AG10803 (cell line): ENCODE measurements around the gene TMCO4.
A peak's percentile ranks its signal among the peaks of the same experiment; 100 is the strongest.
"Not testable (repeated sequence)": the region's sequence is repeated elsewhere in the genome, so short reads cannot be mapped to it uniquely, and the experiment has no call there.

Source experiments
- DNase-seq: peaks from one replicate; pipeline ENCODE4 v3.0.0; 2010; ENCODE audit warnings: low read depth
- H3K4me3 ChIP-seq: 2 replicates; pipeline ENCODE4 v1.5.1; 2011; ENCODE audit warnings: mild to moderate bottlenecking, low read length, control low read depth
- TF ChIP-seq, protein P1 (sequence below): conservative IDR thresholded peaks from 2 replicates; pipeline ENCODE4 v1.5.1; 2011; ENCODE audit warnings: mild to moderate bottlenecking, low read length, control low read depth, inconsistent platforms

TMCO4 gene

DNA sequence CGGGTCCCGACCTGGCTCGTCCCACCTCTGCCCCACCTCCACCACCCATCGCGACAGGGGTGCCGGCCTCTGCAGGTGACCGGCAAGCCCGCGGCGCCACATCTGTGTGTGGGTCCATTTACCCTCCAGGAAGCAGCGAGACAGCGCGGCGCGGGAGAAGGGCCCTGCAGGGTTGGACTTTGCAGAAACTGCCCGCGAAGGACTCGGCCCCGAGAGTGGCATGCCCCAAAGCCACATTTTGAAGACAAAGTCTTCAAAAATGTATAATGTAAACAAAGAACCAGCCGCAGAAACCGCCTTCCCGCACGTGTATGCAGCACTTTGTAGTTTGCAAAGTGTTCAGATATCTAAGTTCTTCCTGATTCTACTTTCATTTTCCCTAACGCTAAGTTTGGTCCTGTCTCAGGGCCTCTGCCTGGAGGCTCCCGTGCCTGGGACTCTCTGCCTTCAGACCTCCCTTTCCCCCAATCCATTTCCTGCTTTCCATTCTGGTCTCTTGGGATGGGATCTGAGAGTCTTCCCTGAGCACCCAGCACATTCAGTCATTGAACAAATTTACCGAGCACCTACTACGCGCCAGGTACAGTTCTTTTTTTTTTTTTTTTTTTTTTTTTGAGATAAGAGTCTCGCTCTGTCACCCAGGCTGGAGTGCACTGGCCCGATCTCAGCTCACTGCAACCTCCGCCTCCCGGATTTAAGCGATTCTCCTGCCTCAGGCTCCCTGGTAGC lies 524 bp upstream of the TMCO4 start:
- peak; percentile 75 for DNase-seq
- peak overlapping the region; percentile 60 for H3K4me3 ChIP-seq
- TF ChIP-seq, protein P1, sequence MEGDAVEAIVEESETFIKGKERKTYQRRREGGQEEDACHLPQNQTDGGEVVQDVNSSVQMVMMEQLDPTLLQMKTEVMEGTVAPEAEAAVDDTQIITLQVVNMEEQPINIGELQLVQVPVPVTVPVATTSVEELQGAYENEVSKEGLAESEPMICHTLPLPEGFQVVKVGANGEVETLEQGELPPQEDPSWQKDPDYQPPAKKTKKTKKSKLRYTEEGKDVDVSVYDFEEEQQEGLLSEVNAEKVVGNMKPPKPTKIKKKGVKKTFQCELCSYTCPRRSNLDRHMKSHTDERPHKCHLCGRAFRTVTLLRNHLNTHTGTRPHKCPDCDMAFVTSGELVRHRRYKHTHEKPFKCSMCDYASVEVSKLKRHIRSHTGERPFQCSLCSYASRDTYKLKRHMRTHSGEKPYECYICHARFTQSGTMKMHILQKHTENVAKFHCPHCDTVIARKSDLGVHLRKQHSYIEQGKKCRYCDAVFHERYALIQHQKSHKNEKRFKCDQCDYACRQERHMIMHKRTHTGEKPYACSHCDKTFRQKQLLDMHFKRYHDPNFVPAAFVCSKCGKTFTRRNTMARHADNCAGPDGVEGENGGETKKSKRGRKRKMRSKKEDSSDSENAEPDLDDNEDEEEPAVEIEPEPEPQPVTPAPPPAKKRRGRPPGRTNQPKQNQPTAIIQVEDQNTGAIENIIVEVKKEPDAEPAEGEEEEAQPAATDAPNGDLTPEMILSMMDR, result no peak

DNA sequence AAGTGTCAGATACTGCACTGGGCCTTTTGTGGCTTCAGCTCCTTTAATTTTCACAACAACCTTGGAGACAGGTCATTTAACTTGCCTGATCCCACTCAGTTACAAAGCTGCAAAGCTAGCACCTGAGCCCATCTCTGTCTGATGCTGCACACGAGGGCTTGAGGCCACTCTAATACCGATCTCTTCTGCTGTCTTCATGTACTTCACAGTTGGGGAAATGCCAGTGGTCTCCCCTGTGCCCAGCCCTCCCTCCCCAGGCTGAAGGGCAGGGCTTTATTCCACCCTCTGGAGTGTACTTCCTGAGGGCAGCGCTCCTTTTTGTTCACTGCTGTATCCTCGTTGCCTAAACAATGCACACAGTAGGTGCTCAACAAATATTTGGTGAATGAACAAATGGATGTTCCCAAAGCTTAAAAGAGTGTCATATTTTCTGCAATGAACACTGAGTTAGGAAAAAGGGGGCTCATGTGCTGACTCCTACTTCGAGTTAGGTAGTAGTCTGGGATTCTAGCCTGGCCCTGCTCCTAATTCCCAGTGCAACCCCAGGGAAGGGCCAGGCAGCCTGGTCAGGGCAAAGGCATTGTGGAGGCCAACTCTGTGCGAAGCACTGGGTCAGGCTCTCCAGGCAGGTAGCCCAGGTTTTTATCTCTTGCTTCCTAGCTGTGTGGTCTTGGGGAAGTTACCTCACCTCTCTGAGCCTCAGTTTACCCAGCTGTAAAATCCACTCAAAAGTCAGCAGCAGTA lies 1.1 kb downstream of the TMCO4 start:
- TF ChIP-seq, protein P1, result no peak
- no peak for DNase-seq
- peak overlapping the region; percentile 60 for H3K4me3 ChIP-seq

DNA sequence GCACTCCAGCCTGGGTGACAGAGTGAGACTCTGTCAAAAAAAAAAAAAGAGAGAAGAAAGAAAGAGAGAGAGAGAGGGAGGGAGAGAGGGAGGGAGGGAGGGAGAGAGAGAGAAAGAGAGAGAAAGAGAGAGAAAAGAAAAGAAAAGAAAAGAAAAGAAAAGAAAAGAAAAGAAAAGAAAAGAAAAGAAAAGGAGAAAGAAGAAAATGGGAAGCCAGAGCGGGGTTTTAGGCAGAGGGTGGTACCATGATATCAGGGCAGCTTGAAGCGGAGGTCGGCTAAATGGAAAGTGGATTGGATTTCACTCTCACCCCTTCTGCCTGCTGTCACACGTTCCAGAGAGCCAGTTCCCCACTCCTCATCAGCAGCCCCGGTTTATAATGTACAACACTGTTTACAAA lies 1.9 kb downstream of the TMCO4 start:
- no peak for DNase-seq
- TF ChIP-seq, protein P1, result no peak
- no peak overlapping the region for H3K4me3 ChIP-seq

DNA sequence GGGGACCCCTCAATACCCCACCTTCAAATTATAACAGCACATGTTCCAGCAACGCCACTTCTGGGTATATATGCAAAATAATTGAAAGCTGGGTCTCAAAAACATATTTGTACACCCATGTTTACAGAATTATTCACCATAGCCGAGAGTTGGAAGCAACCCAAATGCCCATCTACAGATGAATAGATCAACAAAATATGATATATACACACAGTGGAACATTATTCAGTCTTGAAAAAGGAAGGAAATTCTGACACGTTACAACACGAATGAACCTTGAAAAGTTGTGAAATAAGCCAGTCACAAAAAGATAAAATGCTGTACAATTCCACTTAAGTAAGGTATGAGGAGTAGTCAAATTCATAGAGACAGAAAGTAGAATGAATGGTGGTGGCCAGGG lies 5.1 kb downstream of the TMCO4 start:
- TF ChIP-seq, protein P1, result no peak
- H3K4me3 ChIP-seq, result no peak overlapping the region
- DNase-seq, result no peak

DNA sequence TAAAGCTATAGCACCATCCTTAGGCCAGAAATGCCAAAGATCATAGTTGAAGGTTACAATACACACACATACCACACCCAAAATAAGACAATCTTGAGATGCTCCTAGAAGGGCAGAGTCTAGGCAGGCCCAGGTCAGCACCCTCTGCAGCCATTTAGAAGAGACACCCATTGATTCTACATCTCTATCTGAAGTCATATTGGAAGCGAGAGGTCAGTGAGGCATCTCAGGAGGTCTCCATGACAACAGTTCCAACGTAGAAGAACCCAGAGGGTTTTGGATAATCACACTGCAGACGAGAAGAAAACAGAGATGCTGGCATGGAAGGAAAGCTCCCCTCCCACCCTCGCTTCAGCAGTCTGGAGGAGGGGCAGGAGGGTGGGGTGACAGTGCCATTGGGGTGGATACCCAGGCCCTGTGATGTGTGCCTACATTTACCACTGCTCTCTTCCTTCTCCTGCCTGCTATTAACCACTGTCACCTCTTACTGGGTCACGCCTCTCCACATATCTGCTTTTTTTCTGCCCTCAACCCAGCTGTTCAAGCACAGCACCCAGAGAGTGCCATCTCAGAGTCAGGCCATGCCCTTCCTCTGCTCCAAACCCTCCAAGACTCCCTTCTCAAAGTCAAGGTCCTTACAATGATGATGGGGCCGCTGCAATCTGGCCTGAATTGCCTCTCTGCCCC lies 6.2 kb downstream of the TMCO4 start:
- DNase-seq, result no peak
- TF ChIP-seq, protein P1, result no peak

DNA sequence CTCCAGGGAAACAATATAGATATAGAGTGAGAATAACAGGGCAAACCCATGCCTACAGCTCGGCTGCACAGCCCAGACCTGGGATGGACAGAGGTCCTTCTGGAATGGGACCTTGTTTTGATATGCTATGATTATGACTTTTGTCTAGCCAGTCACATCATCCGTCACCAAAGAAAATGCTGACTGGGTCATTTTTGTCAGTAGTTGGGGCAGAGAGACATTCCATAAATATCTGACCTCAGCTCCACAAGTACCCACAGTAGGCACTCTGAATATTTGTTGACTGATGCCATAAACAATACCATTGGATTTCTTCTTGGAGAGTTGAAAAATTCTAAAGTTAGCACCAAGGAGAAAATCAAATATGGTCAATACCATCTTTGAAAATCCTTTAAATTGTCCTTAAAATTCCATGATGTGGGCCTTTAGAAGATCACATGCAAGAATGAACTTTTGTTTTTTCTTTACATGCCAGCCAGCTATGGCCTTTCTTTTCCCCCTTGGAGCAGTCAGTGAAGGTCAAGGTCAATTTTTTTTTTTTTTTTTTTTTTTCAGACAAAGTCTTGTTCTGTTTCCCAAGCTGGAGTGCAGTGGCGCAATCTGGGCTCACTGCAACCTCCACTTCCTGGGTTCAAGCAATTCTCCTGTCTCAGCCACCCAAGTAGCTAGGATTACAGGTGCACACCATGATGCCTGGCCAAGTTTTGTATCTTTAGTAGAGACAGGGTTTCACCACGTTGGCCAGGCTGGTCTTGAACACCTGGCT lies 7.3 kb downstream of the TMCO4 start:
- TF ChIP-seq, protein P1, result no peak
- no peak overlapping the region for H3K4me3 ChIP-seq
- DNase-seq, result no peak

More for the DNA sequence above, 6.2 kb downstream of the TMCO4 start:
- H3K4me3 ChIP-seq, result no peak overlapping the region

DNA sequence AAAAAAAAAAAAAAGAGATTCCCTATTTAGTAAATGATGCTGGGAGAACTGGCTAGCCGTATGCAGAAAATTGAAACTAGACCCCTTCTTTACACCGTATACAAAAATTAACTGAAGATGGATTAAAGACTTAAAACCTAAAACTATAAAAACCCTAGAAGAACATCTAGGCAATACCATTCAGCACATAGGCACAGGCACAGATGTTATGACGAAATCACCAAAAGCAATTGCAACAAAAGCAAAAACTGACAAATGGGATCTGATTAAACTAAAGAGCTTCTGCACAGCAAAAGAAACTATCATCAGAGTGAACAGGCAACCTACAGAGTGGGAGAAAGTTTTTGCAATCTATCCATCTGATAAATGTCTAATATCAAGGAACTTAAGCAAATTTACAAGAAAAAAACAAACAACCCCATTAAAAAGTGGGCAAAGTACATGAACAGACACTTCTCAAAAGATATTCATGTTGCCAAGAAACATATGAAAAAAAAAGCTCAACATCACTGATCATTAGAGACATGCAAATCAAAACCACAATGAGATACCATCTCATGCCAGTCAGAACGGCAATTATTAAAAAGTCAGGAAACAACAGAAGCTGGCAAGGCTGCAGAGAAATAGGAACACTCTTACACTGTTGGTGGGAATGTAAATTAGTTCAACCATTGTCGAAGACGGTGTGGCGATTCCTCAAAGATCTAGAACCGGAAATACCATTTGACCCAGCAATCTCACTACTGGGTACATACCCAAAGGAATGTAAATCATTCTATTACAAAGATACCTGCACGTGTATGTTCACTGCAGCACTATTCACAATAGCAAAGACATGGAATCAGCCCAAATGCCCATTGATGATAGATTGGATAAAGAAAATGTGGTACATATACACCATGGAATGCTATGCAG lies 9.4 kb downstream of the TMCO4 start:
- peak; percentile 67 for DNase-seq
- not testable (repeated sequence) for H3K4me3 ChIP-seq
